GM21619 (cell line): Measurements from ENCODE around the gene RELL2.

Source experiments
- ATAC-seq: cut with Tn5 transposase; IDR thresholded peaks from one replicate; pipeline ENCODE4 v1.9.1; 2021; ENCODE audit not compliant: unreplicated experiment

Gene RELL2

DNA sequence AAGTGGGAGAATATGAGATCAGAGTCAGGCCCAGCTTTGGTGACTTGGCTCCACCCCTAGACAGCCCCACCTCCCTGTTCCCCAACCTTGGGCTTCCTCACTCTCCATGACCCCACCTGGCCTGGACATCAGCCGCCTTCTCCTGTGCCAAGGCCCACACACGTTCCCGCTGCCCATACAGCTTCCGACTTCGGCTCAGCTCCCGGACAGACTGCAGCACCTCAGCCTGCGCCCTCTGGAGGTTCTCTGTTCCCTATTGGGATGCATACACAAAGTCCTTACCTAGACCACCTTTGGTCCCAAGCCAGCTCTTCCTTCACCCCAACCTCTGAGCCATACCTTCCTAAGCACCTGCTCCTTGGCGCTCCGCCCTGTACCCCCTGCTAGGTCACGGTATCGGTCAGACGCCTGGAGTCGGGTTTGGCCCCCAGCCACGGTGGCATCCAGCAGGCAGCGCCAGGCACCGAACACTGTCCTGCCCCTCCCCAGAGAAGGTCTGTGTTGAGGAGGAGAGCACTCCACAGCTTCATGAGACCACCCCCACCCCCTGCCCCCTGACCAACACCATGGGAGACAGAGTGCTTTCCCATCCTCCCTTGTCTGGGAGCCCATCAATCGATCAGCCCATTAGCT is 12.4 kb downstream of the RELL2 start:
- no peak for ATAC-seq

DNA sequence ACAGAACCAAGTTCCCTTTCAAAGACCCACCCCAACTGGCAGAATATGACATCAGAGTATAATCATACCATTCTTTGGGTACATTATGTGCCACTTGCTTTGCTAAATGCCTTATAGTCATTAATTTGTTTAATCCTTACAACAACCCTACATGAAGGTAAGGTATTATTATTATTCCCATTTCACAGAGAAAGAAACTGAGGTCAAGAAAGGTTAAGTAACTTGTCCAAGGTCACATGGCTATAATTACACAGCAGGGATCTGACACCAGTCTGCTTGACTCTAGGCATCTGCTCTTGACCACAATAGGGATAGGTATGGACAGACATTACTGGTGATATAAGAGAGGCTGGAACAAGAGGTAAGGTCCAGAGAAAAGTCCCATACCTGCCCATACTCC is 13.2 kb downstream of the RELL2 start:
- ATAC-seq = no peak

DNA sequence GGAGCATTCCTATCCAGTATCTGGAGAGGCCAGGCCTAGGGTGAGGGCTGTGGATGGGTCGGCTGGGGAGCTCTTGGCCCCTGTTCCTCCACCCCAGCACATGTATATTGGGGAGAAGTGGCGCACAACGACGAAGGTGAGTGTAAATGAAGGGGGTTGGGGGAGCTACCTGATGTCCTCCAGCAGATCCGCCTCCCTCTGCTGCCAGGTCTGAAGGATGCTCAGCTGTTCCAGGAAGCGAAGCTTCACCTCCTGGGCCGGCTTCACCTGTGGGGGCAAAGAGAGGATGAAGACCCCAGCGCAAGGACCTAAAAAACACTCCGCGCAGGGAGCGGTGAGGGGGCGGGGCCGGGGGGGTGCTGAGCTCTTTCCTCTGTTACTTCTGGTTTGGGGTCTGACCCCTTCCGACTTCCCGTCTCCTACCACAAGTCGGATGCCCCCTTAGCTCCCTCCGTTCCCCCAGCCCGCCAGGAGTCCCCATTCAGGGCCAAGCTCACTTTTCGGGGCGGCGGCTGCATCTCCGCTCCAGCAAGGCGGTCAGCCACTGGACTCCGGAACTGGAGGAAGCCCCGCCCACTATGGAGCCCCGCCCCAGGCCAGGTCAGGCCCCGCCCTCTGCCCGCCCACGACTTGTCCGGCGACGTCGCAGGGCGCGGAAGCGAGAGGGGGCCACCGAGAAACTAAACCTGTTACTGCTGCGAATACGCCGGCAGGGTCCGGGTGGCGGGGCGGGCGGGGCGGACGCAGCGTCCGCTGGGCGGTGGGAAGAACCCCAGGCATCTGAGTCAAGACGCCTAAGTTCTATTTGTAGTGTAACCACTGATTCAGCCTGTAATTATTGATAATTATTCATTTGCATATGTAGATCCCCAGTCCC is 14.3 kb downstream of the RELL2 start, which contains the start of gene FCHSD1:
Gene FCHSD1 (minus strand): TSS at position 568 of the 877 bp plus-strand sequence. CDS start 50 bp downstream, at position 518.
- peak; percentile 95 for ATAC-seq

DNA sequence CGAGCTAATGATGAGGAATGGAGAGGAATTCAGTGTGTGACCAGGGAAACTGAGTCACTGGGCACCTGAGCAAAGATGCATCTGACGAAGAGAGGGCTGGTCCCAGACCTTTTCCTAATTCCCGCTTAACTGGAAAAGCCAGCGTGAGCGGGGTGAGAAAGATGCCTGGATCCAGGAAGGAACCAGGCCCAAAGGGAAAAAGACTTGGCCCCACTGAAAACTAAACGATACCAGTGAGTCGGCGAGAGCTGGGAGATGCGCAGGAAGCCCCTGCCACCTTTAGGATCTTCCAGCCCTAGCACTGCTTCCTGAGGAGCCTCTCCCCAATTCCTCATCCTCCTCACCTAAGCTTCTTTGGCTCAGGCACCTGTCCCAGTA is 14.9 kb downstream of the RELL2 start:
- no peak for ATAC-seq

DNA sequence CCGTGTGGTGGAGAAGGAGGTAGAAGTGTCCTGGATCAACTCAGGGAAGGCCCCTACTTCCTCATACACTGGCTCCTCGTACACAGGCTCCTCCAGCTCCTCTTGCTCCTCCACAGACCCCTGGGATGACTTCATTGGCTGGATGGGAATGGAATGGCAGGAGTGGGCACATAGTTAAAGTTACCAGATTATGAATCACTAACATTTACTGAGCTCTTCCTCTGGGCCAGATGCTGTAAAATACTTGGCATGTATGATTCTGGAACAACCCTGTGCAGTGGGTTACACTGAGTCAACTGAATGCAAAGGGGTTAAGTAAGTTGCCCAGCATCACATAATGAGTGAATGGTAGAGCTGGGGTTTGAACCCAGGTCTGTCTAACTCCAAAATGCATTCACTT is 17.5 kb downstream of the RELL2 start:
- ATAC-seq = no peak

DNA sequence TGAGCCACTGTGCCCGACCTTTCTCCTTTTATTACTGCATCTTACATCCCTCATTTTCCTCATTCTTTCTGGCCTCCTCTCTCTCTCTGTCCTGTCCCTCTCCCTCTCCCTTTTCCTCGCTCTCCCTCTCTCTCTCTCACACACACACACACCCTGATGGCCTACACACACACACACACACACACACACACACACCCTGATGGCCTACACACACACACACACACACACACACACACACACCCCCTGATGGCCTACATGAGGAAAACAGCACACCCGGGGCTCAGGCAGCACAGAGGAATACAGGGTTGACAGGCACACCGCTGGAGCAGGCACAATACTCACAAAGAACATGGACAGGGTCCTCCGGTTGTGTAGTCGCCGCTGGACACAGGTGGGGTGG is 18.2 kb downstream of the RELL2 start:
- no peak for ATAC-seq

DNA sequence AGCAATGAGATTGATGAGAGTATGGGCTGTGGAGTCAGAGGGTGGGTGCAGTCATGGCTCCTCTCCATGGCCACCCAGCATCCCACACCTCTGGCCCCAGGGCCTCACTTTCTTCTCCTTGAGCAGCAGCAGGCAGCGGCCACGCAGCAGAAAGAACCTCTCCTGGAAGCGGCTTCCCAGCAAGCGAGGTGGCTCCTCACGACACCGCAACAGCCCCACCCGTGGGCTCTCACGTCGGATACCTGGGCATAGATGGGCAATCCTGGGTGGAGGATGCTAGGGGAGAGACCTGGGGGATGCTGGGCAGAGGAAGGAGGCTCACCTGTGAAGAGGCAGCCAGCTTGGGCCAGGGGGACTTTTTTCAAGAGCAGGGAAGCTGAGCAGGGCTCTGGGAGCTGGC is 19.6 kb downstream of the RELL2 start:
- ATAC-seq = no peak

DNA sequence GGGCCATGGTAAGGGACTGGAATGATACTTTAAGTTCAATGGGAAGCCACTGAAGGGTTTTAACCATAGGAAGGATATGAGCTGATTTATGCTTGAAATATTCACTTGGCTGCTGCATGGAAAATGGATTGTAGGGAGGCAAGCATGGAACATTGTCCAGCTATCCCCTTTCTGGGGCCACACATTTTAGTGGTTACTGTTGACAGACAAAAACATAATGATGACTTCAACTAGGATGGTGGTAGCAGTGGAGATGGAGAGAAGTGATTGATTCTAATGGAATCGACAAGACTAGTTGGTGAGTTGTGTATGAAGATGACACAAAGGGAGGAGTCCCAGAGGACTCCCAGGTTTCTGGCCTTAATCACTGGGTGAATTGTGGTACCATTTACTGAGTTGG is 20.6 kb downstream of the RELL2 start:
- ATAC-seq = no peak

DNA sequence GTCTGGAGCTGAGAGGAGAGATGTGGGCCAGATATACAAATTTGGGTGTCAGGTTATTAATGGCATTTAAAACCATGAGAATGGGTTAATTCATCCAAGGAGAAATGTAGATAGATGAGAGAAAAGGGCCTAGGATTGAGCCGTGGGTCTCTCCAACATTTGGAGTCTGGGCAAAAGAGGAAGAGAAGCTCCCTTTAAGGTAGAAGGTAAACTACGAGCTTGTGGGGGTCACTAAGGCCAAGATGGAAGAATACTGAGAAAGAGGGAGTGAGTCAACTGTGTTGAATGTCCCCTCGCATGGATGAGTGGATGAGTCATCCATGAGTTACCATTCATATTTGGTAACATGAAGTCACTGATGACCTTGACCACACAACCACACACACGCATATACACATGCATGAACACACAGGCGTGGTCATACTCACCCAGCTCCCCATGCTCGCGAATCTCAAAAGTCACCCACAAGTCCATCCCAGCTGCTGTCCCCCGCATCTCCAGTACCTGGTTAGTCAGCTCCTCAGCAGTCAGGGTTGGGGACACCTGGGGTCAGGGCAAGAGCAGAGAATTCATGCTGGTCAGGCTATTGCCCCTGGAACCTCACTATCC is 21.2 kb downstream of the RELL2 start:
- peak; percentile 77 for ATAC-seq

DNA sequence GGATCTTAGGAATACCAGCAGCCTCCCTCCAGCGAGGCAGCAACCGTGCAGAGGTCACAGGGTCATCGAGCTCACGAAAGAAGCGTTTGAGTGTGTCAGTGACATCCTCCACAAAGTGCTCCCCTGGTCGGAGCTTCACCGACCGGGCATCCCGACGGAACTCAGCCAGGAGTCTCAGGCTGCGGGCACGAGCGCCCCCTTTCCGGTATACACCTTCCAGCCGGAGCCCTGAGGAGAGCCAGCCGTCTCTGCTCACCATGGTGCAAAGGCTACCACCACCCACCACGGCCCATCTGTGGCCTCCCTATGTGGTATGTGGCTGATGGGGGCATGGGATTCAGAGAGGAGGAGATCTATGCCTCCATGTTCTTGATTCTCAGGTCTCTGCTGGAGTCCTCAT is 25.2 kb downstream of the RELL2 start:
- ATAC-seq = no peak

DNA sequence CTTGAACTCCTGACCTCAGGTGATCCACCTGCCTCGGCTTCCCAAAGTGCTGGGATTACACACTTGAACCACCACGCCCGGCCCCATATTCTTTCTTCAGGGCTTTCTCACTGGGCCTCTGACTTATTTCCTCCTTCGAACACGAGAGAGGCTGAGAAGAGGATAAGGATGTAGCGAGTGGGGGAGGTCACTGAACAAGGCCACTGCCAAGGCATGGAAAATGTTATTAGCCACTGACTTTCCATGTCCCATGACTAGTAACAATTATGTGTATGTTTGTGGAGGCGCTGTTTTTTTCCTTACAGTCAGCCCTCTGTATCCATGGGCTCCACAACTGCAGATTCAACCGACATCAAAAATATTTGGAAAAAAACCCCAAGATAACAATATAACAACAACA is 26.7 kb downstream of the RELL2 start:
- no peak for ATAC-seq

DNA sequence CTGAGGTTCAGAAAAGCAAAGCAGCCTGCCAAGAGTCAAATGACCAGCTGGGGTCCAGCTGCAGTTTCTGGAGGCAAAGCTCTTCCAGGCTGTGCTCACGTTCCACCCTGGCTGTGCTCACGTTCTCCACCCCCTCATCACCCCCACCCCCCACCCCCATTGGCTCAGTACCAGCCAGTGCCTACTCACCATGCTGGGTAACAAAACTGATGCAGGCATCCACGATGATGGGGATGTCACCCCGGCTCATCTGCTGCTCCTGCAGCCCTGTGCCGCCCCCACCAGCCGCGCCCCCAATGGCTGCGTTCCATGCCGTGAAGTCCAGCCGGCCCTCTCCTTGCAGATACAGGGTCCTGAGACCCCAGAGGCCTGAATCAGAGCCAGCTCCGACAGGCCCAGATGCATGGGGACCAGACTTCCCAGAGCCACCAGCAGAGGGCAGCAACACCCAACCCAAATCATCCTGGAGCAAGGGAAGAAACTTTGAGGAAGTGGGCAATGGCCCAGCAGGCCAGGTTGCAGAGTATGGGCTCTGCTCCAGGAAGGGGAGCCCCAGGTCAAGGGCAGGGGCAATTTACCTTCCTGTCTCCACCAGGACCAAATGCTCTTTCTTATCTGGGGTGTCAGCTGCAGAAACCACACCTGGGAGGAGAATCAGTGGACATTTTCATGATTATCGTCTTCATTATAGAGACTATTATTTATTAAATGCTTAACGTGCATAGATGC is 28.1 kb downstream of the RELL2 start:
- ATAC-seq = peak; percentile 96

DNA sequence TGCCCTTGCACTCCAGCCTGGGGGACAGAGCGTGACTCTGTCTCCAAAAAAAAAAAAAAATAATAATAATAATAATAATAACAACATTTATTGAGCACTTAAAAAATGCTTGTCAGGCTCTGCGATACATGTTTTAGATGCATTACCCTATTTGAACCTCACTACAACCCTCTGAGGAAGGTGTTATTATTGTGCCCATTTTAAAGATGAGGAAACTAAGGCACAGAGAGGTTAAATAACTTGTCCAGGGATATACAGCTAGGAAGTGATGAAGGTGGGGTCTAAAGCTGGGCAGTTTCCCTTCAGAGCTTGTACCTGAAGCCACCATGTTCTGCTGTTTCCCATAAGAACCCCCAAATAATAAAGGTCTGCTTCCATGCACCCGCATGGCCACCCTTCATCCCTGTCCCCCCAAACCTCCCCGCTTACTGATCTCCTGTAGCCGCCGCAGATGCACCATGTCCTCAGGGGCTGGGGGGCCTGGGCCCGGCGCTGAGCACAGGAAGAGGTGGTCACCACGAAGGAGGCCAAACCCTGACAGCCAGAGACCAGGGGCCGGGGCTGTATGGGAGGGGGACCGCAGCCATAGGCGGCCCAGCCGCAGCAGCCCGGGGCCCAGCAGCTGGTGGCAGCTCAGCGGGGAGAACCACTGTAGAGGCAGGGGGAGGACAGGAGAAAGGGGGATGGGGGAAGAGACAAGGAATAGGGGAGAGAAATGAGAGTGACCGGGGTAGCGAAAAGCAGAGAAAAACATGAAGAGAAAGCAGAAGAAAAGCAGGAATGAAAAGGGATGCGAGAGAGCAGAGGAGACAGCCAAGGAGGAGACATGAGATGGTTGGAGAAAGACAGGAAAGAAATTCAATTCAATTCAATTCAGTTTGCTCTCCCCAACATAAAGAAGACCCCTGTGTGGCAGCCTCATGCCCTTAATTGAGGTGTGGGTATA is 29.5 kb downstream of the RELL2 start:
- no peak for ATAC-seq

DNA sequence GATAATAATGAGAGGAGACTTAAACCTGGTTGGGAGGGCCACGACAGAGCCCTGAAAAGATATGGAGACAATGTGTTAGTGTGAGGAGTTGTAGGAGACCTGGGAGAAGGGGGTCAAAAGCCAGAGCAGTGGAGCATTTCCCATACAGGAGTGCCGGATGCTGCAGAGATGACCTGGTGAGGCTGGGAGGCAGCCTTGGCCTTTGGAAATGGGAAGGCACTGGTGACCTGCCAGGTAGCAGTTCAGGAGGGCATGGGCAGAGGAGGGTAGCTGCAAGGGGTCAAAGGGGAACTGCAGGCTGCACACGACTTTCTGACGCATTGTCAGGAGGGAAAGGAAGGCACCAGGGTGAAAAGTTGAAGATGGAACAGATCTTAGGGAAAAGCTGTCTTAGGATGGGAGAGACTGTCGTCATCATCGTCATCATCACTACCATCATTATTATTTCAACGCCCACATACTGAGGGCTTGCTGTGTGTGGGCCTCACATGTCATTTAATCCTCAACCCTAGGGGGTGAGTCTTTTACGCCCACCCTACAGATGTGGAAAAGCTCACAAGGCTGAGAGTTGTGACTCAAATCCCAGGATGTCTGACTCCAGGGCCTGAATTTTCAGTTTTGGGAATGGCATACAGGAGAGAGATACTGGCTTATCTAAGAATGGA is 31.9 kb downstream of the RELL2 start:
- no peak for ATAC-seq

DNA sequence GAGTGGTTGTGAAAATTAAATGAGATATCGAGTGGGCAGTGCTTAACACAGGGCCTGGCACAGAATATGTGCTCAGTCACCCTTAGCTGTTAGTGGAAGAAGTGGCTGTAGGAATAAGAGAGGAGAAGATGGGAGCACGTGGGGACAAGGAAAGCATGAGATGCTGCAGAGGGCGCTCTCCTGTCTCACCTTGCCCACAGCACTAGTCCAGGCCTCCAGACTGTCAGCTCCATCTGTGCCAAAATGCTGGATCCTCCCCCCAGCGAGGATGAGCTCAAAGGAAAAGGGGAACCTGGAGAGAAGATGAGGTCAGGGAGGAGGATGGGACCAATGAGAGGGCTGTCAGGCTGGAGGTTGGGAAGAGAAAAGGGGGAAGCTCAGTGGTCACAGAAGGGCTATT is 32.7 kb downstream of the RELL2 start:
- no peak for ATAC-seq

DNA sequence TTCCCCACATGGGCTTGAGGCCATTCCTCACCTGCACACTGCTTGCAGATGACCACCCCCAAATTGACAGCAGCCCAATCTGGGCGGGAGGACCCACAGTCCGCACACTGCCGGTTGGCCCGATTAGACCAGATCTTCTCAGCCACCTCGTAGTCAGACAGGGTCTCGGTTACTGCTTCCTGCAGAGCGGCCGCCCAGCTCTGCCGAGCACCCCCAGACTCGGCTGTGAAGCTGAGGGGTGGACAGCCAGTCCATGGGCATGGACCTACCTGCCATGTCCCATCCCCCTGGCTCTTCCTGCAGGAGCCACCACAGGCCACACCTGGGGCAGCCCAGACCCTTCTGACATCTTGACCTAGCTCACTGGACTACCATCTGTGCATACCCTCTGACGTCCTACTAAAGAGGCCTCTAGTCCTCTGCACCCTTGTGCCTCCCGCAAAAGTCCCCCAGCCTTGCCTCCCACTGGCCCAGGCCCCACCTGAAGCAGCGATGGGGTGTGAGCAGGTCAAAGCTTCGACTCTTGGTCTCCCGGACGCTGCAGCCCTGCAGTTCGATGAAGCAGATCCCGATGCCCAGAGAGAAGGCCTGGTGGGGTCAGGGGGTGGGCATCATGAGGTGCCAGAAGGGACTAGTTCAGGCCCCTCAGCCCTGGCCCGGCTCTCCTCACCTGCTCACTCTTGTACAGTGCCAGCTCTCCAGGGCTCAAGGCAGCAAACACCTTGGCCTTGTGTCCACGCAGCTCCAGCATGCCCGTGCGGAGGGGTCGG is 35.5 kb downstream of the RELL2 start:
- ATAC-seq = no peak

DNA sequence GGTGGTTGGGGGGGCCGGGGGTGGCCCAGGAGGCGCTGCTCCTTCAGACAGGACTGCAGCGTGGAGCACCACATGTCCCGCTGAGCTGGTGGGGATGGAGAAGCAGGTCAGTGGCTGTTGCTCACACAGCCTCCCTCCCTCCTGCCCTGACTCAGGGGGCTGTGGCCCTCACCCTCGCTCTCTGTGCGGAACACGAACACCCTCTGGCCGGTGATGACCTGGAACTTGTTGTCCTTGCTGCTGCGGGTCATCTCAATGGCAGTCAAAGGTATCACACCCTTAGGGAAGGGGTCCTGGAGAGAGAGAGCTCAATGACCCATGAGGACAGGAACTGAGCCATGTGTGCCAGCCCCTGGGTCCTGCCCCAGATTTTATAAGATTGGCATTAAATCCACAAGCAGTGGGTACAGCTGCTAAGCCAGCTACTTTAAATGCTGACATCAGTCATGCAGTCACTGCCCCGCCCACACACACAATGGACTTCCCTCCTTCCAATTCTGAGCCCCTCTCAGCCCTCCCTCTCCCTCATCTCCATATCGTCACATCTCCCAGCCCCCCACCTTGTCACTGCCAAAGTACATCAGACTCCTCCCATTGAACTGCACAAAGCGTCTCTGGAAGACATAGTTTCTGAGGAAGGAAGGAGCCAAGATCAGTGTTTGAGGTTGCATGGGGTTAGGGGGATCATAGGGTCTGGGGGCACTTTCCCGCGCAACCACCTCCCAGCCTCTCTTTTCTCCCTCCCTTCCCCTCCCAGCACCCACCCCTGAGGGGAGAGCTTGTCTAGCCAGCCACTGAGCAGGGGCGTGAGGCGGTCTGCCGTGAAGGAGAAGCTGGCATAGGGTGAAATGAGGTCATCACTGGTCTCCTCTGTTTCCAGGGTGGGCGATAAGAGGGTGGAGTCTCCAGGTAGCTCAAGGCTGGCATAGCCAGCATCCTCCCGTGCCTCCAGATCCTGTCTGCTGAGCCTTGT is 36.3 kb downstream of the RELL2 start:
- no peak for ATAC-seq

DNA sequence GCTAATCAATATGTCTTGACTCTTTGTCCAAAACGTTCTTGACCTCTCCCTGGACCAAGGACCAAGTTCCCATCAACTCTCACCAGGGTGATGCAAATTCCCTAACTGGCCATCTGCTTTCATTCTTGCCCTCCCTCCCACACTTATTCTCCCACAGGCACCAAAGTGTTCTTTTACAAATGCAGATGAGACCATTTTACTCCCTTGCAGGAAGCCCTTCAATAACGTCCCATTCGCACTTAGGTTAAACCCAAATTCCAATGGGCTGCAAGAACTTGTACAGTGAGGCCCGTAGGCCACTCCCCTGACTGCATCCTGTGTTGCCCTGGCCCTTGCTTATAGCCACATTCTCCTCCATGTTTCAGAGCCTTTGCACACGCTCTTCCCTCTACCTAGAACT is 38.0 kb downstream of the RELL2 start:
- no peak for ATAC-seq
